ENCODE results near the gene RASAL3. TPM values are rescaled to one million over a fixed set of nuclear protein-coding genes. Genes with fewer than 3 reads are reported as not detected.

RASAL3 gene
- polyA plus RNA-seq (ENCODE audit: low read depth in 6 of 6) = 10 to 100 TPM; 21.8 to 49.9 (median 32.0) TPM

- Mint-ChIP-seq H3K27me3 (peaks cover 12 to 15% (median 14%) of the 10 kb centered on the region in 3 donors), H3K27ac (peak within 1 kb of the TSS; percentile 64 to 98 (median 96)), H3K36me3 (peaks cover 0 to 18% of the 10 kb centered on the region in 2 donors), H3K9me3 (no peaks in the 10 kb centered on the region), H3K4me3 (peak within 1 kb of the TSS; percentile 90 to 98 (median 96)), H3K4me1 (peaks cover 40 to 62% (median 57%) of the 10 kb centered on the region in 3 donors)
- DNase-seq (peak; percentile 49), ATAC-seq (ENCODE audit: low read depth in 2 of 2) (peak; percentile 71 to 72)
Measured at GRCh38 chr19:15464394-15465385, at the start of gene RASAL3. Gene RASAL3 (minus strand): TSS chr19:15464544. CDS start chr19:15464358, 186 bp downstream.

GRCh38 chr19:15511671-15512424, 47.5 kb upstream of the RASAL3 start:
- Mint-ChIP-seq H3K27me3 (peaks cover 21 to 51% (median 44%) of the 10 kb centered on the region in 3 donors), H3K27ac (peak overlapping the region in 1 of 6 donors; percentile 76), H3K4me3 (no peak overlapping the region), H3K9me3 (peaks cover 0 to 16% (median 7%) of the 10 kb centered on the region in 7 donors), H3K4me1 (peaks cover 7 to 14% (median 13%) of the 10 kb centered on the region in 3 donors), H3K36me3 (no peaks in the 10 kb centered on the region)
- DNase-seq = no peak
- ATAC-seq (ENCODE audit: low read depth in 2 of 2) = no peak

GRCh38 chr19:15508035-15508710, 43.8 kb upstream of the RASAL3 start, which contains the start of gene CYP4F22:
Gene CYP4F22 (plus strand): TSS chr19:15508525. CDS start chr19:15525337, 16,812 bp downstream.
- no peak for DNase-seq
- Mint-ChIP-seq H3K36me3 (peaks cover 0 to 11% of the 10 kb centered on the region in 2 donors), H3K9me3 (peaks cover 0 to 7% (median 4%) of the 10 kb centered on the region in 7 donors), H3K4me1 (peaks cover 4 to 14% (median 13%) of the 10 kb centered on the region in 3 donors), H3K27me3 (peaks cover 26 to 72% (median 68%) of the 10 kb centered on the region in 3 donors), H3K4me3 (peak within 1 kb of the TSS in 7 of 8 donors; percentile 15 to 74 (median 62)), H3K27ac (peak within 1 kb of the TSS in 1 of 6 donors; percentile 22)
- ATAC-seq (ENCODE audit: low read depth in 2 of 2) = no peak

GRCh38 chr19:15507068-15508034, 43.0 kb upstream of the RASAL3 start:
- Mint-ChIP-seq H3K27ac (peak overlapping the region in 1 of 6 donors; percentile 22), H3K9me3 (peaks cover 0 to 7% (median 4%) of the 10 kb centered on the region in 7 donors), H3K4me1 (peaks cover 4 to 14% (median 13%) of the 10 kb centered on the region in 3 donors), H3K27me3 (peaks cover 26 to 68% (median 67%) of the 10 kb centered on the region in 3 donors), H3K36me3 (peaks cover 0 to 11% of the 10 kb centered on the region in 2 donors), H3K4me3 (peak overlapping the region in 2 of 8 donors; percentile 47 to 62)
- DNase-seq (no peak), ATAC-seq (ENCODE audit: low read depth in 2 of 2) (no peak)

GRCh38 chr19:15506074-15506571, 41.8 kb upstream of the RASAL3 start:
- peaks cover 4 to 14% (median 13%) of the 10 kb centered on the region in 3 donors for H3K4me1 Mint-ChIP-seq
- H3K9me3 Mint-ChIP-seq = peaks cover 0 to 7% (median 4%) of the 10 kb centered on the region in 7 donors
- no peak for ATAC-seq (ENCODE audit: low read depth in 2 of 2)
- no peak for DNase-seq
- H3K4me3 Mint-ChIP-seq = no peak overlapping the region
- peaks cover 26 to 65% (median 62%) of the 10 kb centered on the region in 3 donors for H3K27me3 Mint-ChIP-seq
- H3K27ac Mint-ChIP-seq = no peak overlapping the region
- H3K36me3 Mint-ChIP-seq = peaks cover 0 to 11% of the 10 kb centered on the region in 2 donors

GRCh38 chr19:15502264-15502663, 37.9 kb upstream of the RASAL3 start:
- no peak for DNase-seq
- no peak for ATAC-seq (ENCODE audit: low read depth in 2 of 2)
- no peak overlapping the region for H3K27ac Mint-ChIP-seq
- H3K4me1 Mint-ChIP-seq = no peaks in the 10 kb centered on the region
- H3K27me3 Mint-ChIP-seq = peaks cover 12 to 62% (median 58%) of the 10 kb centered on the region in 3 donors
- H3K36me3 Mint-ChIP-seq = peaks cover 0 to 11% of the 10 kb centered on the region in 2 donors
- peaks cover 0 to 16% (median 6%) of the 10 kb centered on the region in 7 donors for H3K9me3 Mint-ChIP-seq
- H3K4me3 Mint-ChIP-seq = no peak overlapping the region

- DNase-seq (no peak), ATAC-seq (ENCODE audit: low read depth in 2 of 2) (no peak)
- no peaks in the 10 kb centered on the region for H3K4me1 Mint-ChIP-seq
- H3K27ac Mint-ChIP-seq = no peak overlapping the region
- peaks cover 8 to 56% (median 52%) of the 10 kb centered on the region in 3 donors for H3K27me3 Mint-ChIP-seq
- H3K4me3 Mint-ChIP-seq = no peak overlapping the region
- H3K9me3 Mint-ChIP-seq = peaks cover 0 to 16% (median 6%) of the 10 kb centered on the region in 7 donors
- H3K36me3 Mint-ChIP-seq = peaks cover 0 to 11% of the 10 kb centered on the region in 2 donors
Measured at GRCh38 chr19:15501596-15501995, 37.3 kb upstream of the RASAL3 start.

- peak overlapping the region in 1 of 6 donors; percentile 20 for H3K27ac Mint-ChIP-seq
- no peak for DNase-seq
- peaks cover 9 to 34% (median 33%) of the 10 kb centered on the region in 3 donors for H3K27me3 Mint-ChIP-seq
- no peak overlapping the region for H3K4me3 Mint-ChIP-seq
- ATAC-seq (ENCODE audit: low read depth in 2 of 2) = no peak
- H3K4me1 Mint-ChIP-seq = no peaks in the 10 kb centered on the region
- peaks cover 0 to 9% (median 2%) of the 10 kb centered on the region in 7 donors for H3K9me3 Mint-ChIP-seq
- H3K36me3 Mint-ChIP-seq = no peaks in the 10 kb centered on the region
Measured at GRCh38 chr19:15498910-15499309, 34.6 kb upstream of the RASAL3 start.

- Mint-ChIP-seq H3K4me3 (no peak overlapping the region), H3K4me1 (no peaks in the 10 kb centered on the region), H3K27ac (no peak overlapping the region), H3K9me3 (peaks cover 0 to 9% (median 2%) of the 10 kb centered on the region in 7 donors), H3K36me3 (no peaks in the 10 kb centered on the region), H3K27me3 (peaks cover 11 to 34% (median 33%) of the 10 kb centered on the region in 3 donors)
- DNase-seq (no peak), ATAC-seq (ENCODE audit: low read depth in 2 of 2) (no peak)
Measured at GRCh38 chr19:15498156-15498858, 34.0 kb upstream of the RASAL3 start.

GRCh38 chr19:15495151-15495550, 30.8 kb upstream of the RASAL3 start:
- ATAC-seq (ENCODE audit: low read depth in 2 of 2) = no peak
- H3K36me3 Mint-ChIP-seq = no peaks in the 10 kb centered on the region
- H3K4me3 Mint-ChIP-seq = no peak overlapping the region
- no peaks in the 10 kb centered on the region for H3K4me1 Mint-ChIP-seq
- peaks cover 18 to 29% (median 25%) of the 10 kb centered on the region in 3 donors for H3K27me3 Mint-ChIP-seq
- H3K9me3 Mint-ChIP-seq = peaks cover 0 to 8% (median 2%) of the 10 kb centered on the region in 7 donors
- DNase-seq = no peak
- H3K27ac Mint-ChIP-seq = no peak overlapping the region

Measured in naive B cell (primary cell).